HG03060 (cell line): ENCODE measurements around the gene AGA.

ENCODE experiments used
- ATAC-seq: cut with Tn5 transposase; IDR thresholded peaks from one replicate; pipeline ENCODE4 v1.9.1; 2021; ENCODE audit warnings: low read depth, moderate number of reproducible peaks; ENCODE audit not compliant: unreplicated experiment

AGA gene

GRCh38 chr4:177441803-177442622 lies at the start of gene AGA:
Gene AGA (minus strand): TSS chr4:177442437. CDS start chr4:177442375, 62 bp downstream.
- peak; percentile 68 for ATAC-seq

GRCh38 chr4:177492022-177492421 lies 49.8 kb upstream of the AGA start:
- no peak for ATAC-seq

GRCh38 chr4:177490769-177491168 lies 48.5 kb upstream of the AGA start:
- ATAC-seq: no peak

- no peak for ATAC-seq
Measured at GRCh38 chr4:177489471-177490246, 47.4 kb upstream of the AGA start.

- no peak for ATAC-seq
Measured at GRCh38 chr4:177487977-177488376, 45.7 kb upstream of the AGA start.

- ATAC-seq: no peak
Measured at GRCh38 chr4:177485528-177485927, 43.3 kb upstream of the AGA start.

- no peak for ATAC-seq
Measured at GRCh38 chr4:177484613-177485021, 42.4 kb upstream of the AGA start.

- no peak for ATAC-seq
Measured at GRCh38 chr4:177483760-177484159, 41.5 kb upstream of the AGA start.

GRCh38 chr4:177483271-177483670 lies 41.0 kb upstream of the AGA start:
- no peak for ATAC-seq

- no peak for ATAC-seq
Measured at GRCh38 chr4:177482367-177482766, 40.1 kb upstream of the AGA start.

GRCh38 chr4:177480795-177481194 lies 38.6 kb upstream of the AGA start:
- no peak for ATAC-seq

- no peak for ATAC-seq
Measured at GRCh38 chr4:177479063-177479462, 36.8 kb upstream of the AGA start.

- ATAC-seq: no peak
Measured at GRCh38 chr4:177478496-177478895, 36.3 kb upstream of the AGA start.

GRCh38 chr4:177473991-177474390 lies 31.8 kb upstream of the AGA start:
- no peak for ATAC-seq

GRCh38 chr4:177464026-177464425 lies 21.8 kb upstream of the AGA start:
- no peak for ATAC-seq

- ATAC-seq: no peak
Measured at GRCh38 chr4:177461606-177462005, 19.4 kb upstream of the AGA start.

- no peak for ATAC-seq
Measured at GRCh38 chr4:177460460-177460859, 18.2 kb upstream of the AGA start.

GRCh38 chr4:177455561-177455970 lies 13.3 kb upstream of the AGA start:
- no peak for ATAC-seq

GRCh38 chr4:177453116-177453515 lies 10.9 kb upstream of the AGA start:
- ATAC-seq: no peak

GRCh38 chr4:177451108-177451500 lies 8.9 kb upstream of the AGA start:
- ATAC-seq: no peak

- ATAC-seq: no peak
Measured at GRCh38 chr4:177450426-177451107, 8.3 kb upstream of the AGA start.
